Endothelial cell of umbilical vein (primary cell): ENCODE results near the gene ADCY3. TPM values are rescaled to one million over a fixed set of nuclear protein-coding genes. Genes with fewer than 3 reads are reported as not detected.
A peak's percentile ranks its signal among the peaks of the same experiment; 100 is the strongest.

ENCODE experiments used
- BruUV-seq: library from RNA; stranded (reverse); fragments of 400-500 nt; replicated peaks from 2 replicates; lab custom pipeline; 2021; lab: Mats Ljungman, UMichigan
- CTCF ChIA-PET: fragments of 300-600, 350-600 bp; sonication (Branson Sonifier 250); formaldehyde crosslinking; loops from one replicate; lab custom pipeline; 2021; ENCODE audit warnings: antibody characterized with exemption, inconsistent platforms; lab: Charles Lee
- POLR2A ChIA-PET: fragments of 300-600, 350-600 bp; sonication (Branson Sonifier 250); formaldehyde crosslinking; loops from one replicate; lab custom pipeline; 2021; ENCODE audit warnings: antibody characterized with exemption, inconsistent platforms; lab: Charles Lee
- DNase-seq: peaks from one replicate; pipeline ENCODE4 v3.0.0-alpha.2; 2011; ENCODE audit warnings: low read depth, low spot score
- FAIRE-seq: peaks from 2 replicates; lab custom pipeline; 2011; peaks lifted over from hg19 to GRCh38; lab: Jason Lieb, UNC
- H2AFZ ChIP-seq: 2 replicates; pipeline ENCODE4 v1.6.0; 2012; ENCODE audit warnings: low read depth, low read length, control low read depth, inconsistent platforms
- H3K27ac ChIP-seq: 2 replicates; pipeline ENCODE4 v1.5.1; 2011; ENCODE audit warnings: low read depth, mild to moderate bottlenecking, control low read depth, low read length, moderate library complexity; ENCODE audit not compliant: insufficient read depth
- H3K27me3 ChIP-seq, 2 experiments: 2 replicates each; pipeline versions ENCODE4 v1.6.0 to v1.6.1; 2011; ENCODE audit warnings: low read length in 2 of 2, mixed read lengths in 1 of 2; ENCODE audit not compliant: control insufficient read depth in 2 of 2, insufficient read depth in 2 of 2
- H3K36me3 ChIP-seq, 2 experiments: 2 replicates in 1 of 2; 3 replicates in 1 of 2; pipeline ENCODE4 v1.5.1; 2011; ENCODE audit warnings: low read length in 2 of 2, mild to moderate bottlenecking in 1 of 2, moderate library complexity in 1 of 2; ENCODE audit not compliant: control insufficient read depth in 2 of 2, insufficient read depth in 2 of 2; ENCODE audit errors: extremely low read depth in 1 of 2
- H3K4me1 ChIP-seq: 3 replicates; pipeline ENCODE4 v1.5.1; 2011; ENCODE audit warnings: mild to moderate bottlenecking, low read length; ENCODE audit not compliant: control insufficient read depth, insufficient read depth; ENCODE audit errors: extremely low read depth
- H3K4me2 ChIP-seq: 2 replicates; pipeline ENCODE4 v1.6.1; 2011; ENCODE audit warnings: low read length, control low read depth, mixed read lengths; ENCODE audit not compliant: insufficient read depth
- H3K4me3 ChIP-seq, 3 experiments: fragments of 200-600 bp in 1 of 3; sonication (generic), shearing (Covaris generic) in 1 of 3; replicated peaks in 1 of 3; 2 replicates each; pipeline ENCODE4 v1.5.1; 2011 to 2016; ENCODE audit warnings: control low read depth in 3 of 3, low read length in 3 of 3, mild to moderate bottlenecking in 2 of 3, inconsistent platforms in 1 of 3, low read depth in 1 of 3, moderate library complexity in 1 of 3; ENCODE audit not compliant: insufficient read depth in 1 of 3
- H3K79me2 ChIP-seq: 2 replicates; pipeline ENCODE4 v1.6.0; 2012; ENCODE audit warnings: low read length, inconsistent platforms; ENCODE audit not compliant: control insufficient read depth, insufficient read depth
- H3K9ac ChIP-seq: replicated peaks from 2 replicates; pipeline ENCODE3; 2011; ENCODE audit warnings: low read length, control low read depth; ENCODE audit not compliant: insufficient read depth; ENCODE audit errors: extremely low read depth
- H3K9me1 ChIP-seq: replicated peaks from 3 replicates; pipeline ENCODE4 v1.6.0; 2011; ENCODE audit warnings: mild to moderate bottlenecking, low read length; ENCODE audit not compliant: control insufficient read depth, insufficient read depth; ENCODE audit errors: extremely low read depth
- H3K9me3 ChIP-seq: replicated peaks from 2 replicates; pipeline ENCODE4 v1.5.1; 2012; ENCODE audit warnings: low read length, inconsistent platforms; ENCODE audit not compliant: control insufficient read depth, insufficient read depth
- H4K20me1 ChIP-seq: replicated peaks from 2 replicates; pipeline ENCODE3; 2011; ENCODE audit warnings: mild to moderate bottlenecking, low read length; ENCODE audit not compliant: control insufficient read depth, insufficient read depth; ENCODE audit errors: extremely low read depth
- GATA2 ChIP-seq: IDR thresholded peaks from 2 replicates; pipeline ENCODE4 v1.7.0; 2011; ENCODE audit warnings: low read depth, mild to moderate bottlenecking, moderate library complexity, mixed read lengths, low read length; ENCODE audit not compliant: insufficient read length, insufficient read depth
- MAX ChIP-seq: IDR thresholded peaks from 2 replicates; pipeline ENCODE4 v1.6.1; 2011; ENCODE audit not compliant: insufficient read depth, insufficient read length
- dilution Hi-C: fragments of 300-500 bp; cut with MboI; formaldehyde crosslinking; loops from one replicate; pipeline ENCODE4 v1.15.0; 2019; ENCODE audit warnings: low sequenced_read_pairs; ENCODE audit not compliant: extremely low pct_ligation_motif_present
- intact Hi-C: fragments of 100-400 bp; cut with micrococcal nuclease; formaldehyde crosslinking; loops from one replicate; pipeline ENCODE4 v1.10.0; 2022
- polyA plus RNA-seq, 4 experiments: library from polyadenylated mRNA; depleted of rRNA in 3 of 4; stranded (reverse) in 3 of 4; unstranded in 1 of 4; fragments of >200 nt; gene quantifications; 2 replicates each; pipeline versions ENCODE4 v1.2.1 to v1.2.3, GENCODE V29; 2011 to 2012; ENCODE audit warnings: missing spikeins in 1 of 4
- total RNA-seq: library from RNA; stranded (reverse); gene quantifications from 2 replicates; pipeline ENCODE4 v1.2.3, GENCODE V29; 2021
- TF ChIP-seq, protein P1 (sequence below), 2 donors: IDR thresholded peaks; 1 replicate in 1 of 2; 2 replicates in 1 of 2; pipeline ENCODE4 v1.5.1; 2011; ENCODE audit warnings: low read length in 2 of 2, mild to moderate bottlenecking in 2 of 2, moderate library complexity in 2 of 2, control low read depth in 1 of 2, inconsistent platforms in 1 of 2, low read depth in 1 of 2; ENCODE audit not compliant: insufficient read depth in 1 of 2; ENCODE audit errors: extremely low read depth in 1 of 2

ADCY3 gene
- total and polyA plus RNA-seq, 2 donors (not counting 3 experiments of a cell fraction or from before 2014, with no cell fraction given) = 54.0 to 61.3 TPM

GRCh38 chr2:24920809-24921441, 888 bp upstream of the ADCY3 start:
- dilution Hi-C loops (no loop called here), intact Hi-C loops (loop anchor here (2.0 kb wide), 1 partner anchor 94 kb away; no protein-coding TSS in a partner anchor)
- Histone ChIP-seq H3K27ac (no peak overlapping the region), H4K20me1 (no peaks in the 10 kb centered on the region), H3K27me3 (no peaks in the 10 kb centered on the region), H3K4me1 (peaks cover 6% of the 10 kb centered on the region), H3K79me2 (peaks cover 6% of the 10 kb centered on the region), H3K9ac (no peak overlapping the region), H3K4me3 (peak overlapping the region; percentile 37 to 46 (median 46)), H3K36me3 (no peaks in the 10 kb centered on the region), H3K9me3 (no peaks in the 10 kb centered on the region), H3K9me1 (no peaks in the 10 kb centered on the region), H2AFZ (peak overlapping the region; percentile 84), H3K4me2 (peak overlapping the region; percentile 66)
- FAIRE-seq (peak; percentile 59), DNase-seq (peak; percentile 25)
- POLR2A ChIA-PET = no interaction called here
- BruUV-seq = no TSS peak
- CTCF ChIA-PET = interaction anchor here (1.0 to 1.5 kb wide), 3 partner anchors 9 to 208 kb away, joined by 3 to 5 read pairs (median 3); no protein-coding TSS in a partner anchor
- TF ChIP-seq MAX = no peak
- no peak for TF ChIP-seq GATA2
- TF ChIP-seq, protein P1, sequence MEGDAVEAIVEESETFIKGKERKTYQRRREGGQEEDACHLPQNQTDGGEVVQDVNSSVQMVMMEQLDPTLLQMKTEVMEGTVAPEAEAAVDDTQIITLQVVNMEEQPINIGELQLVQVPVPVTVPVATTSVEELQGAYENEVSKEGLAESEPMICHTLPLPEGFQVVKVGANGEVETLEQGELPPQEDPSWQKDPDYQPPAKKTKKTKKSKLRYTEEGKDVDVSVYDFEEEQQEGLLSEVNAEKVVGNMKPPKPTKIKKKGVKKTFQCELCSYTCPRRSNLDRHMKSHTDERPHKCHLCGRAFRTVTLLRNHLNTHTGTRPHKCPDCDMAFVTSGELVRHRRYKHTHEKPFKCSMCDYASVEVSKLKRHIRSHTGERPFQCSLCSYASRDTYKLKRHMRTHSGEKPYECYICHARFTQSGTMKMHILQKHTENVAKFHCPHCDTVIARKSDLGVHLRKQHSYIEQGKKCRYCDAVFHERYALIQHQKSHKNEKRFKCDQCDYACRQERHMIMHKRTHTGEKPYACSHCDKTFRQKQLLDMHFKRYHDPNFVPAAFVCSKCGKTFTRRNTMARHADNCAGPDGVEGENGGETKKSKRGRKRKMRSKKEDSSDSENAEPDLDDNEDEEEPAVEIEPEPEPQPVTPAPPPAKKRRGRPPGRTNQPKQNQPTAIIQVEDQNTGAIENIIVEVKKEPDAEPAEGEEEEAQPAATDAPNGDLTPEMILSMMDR (IDR thresholded peaks at IDR 0.05; ENCODE audit: extremely low read depth in 1 of 2, insufficient read depth in 1 of 2, low read depth in 1 of 2, low read length in 2 of 2) = peak in 1 of 2 donors; percentile 10
